HG02571 (cell line): ENCODE results near the gene IPO8.
A peak's percentile ranks its signal among the peaks of the same experiment; 100 is the strongest.

Experiments used
- ATAC-seq: cut with Tn5 transposase; IDR thresholded peaks from one replicate; pipeline ENCODE4 v1.9.1; 2021; ENCODE audit warnings: mild to moderate bottlenecking, moderate library complexity; ENCODE audit not compliant: unreplicated experiment

IPO8 gene

DNA sequence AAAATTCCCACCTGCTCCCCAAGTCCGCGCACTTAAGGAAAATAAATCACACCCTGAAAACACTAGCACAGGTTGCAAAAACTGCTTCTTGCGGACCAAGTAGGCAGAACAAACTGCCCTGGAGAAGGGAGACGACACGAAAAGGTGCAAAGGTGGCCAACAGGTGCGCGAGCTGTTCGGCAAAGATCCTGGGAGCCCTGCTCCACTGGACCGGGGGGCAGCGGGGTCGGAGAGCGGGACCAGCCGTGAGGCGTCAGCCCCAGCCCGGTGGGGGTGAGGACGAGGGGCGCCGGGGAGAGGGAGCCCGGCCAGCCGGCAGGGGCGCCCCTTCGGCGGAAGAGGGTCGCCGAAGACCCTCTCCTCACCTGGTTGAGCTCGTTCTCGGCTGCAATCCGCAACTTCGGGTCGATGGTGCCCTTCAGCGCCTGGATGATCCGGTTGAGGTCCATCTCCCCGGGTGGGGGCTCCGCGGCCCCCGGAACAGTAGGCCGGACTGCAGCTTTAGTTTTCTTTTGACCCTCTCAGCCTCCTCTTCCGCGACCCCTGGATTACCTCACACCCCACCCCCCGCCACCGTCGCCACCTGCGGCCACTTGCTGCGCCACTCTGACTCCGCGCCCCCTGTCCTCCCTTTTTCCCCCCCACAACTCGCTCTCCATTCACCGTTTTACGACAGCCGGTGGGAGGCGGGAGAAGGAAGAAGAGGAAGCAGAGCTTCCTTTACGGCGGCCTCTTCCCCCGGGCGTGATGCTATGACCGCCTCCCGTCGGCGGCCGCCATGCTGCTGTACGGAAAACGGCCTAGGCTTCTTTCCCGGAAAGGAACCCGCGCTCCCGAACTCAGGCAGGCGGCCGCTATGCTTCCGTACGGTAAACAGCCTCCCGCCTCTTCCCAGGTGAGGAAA, at the start of gene IPO8:
Gene IPO8, minus strand, starts transcription at position 671 of the 904 bp plus-strand sequence. Its CDS starts 222 bp downstream, at position 449.
- peak; percentile 85 for ATAC-seq

DNA sequence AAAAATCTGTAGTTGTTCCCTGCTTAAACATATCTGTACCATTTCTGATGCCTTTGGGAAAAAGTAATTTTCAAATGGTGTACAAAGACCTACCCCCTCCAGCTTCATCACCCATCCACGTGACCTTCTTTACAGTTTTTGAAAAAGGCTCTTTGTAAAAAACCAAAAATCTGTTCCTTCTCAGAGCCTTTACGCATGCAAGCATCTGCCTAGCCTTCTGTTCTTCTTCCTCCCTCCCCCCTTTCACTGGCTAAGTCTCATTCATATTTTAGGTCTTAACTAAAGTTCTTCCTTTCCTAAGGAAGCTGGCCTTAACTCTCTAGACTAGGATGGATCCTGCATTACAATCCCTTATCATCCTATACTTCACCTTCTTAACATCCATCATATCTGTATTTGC, 48.7 kb upstream of the IPO8 start:
- ATAC-seq = no peak

DNA sequence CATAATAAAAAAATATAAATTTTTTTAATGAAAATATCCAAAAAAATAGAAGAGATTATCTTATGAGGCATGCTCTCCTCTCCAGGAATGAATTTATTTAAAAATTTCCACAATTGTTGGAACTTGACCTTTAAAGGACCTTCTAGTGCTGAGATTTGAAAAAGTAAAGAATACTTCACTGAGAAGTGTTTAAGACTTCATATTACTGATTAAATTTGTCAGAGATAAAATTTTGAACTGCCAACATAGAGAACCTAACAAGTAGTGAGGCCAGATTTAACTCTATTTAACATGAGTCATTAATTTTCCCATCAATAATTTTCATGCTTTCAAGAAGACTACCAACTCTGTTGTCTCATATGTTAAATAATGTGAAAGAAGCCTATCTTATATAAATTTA, 44.6 kb upstream of the IPO8 start:
- ATAC-seq = no peak

DNA sequence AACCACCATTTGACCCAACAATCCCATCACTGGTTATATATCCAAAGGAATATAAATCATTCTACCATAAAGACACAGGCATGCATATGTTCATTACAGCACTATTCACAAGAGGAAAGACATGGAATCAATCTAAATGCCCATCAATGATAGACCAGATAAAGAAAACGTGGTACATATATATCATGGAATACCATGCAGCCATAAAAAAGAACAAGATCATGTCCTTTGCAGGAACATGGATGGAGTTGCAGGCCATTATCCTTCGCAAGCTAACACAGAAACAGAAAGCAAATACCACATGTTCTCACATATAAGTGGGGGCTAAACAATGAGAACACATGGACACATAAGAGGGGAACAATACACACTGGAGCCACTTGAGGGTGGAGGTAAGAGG, 43.4 kb upstream of the IPO8 start:
- no peak for ATAC-seq

DNA sequence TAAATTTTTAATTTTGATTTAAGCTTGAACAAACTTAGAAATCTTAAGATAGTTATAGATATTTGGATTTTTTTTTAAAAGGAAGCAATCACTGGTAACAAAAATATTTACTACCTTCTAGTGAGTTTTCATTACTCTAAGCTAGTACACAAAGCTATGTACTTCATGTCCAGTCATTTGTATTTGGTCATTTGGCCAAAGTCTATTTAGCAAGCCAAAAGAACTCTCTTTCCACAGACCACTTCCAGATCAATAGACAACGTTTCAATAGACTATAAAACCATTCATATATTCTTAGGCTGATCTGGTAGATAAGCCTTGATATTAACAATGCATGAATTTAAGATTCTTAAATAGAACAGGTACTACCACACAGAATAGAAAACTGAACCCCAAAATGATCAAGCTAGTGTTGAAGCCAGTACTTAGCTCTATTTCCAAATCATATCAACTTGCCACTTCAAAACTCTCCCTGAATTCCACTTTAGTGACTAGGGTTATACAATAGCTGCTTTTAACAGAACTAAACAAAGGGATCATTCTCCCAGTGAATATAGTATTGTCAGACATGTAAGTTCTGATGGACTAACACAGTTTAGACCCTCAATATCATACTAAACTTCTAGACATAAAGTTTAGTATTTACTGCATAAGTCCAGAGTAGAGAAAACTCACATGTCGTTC, 37.4 kb upstream of the IPO8 start:
- no peak for ATAC-seq

DNA sequence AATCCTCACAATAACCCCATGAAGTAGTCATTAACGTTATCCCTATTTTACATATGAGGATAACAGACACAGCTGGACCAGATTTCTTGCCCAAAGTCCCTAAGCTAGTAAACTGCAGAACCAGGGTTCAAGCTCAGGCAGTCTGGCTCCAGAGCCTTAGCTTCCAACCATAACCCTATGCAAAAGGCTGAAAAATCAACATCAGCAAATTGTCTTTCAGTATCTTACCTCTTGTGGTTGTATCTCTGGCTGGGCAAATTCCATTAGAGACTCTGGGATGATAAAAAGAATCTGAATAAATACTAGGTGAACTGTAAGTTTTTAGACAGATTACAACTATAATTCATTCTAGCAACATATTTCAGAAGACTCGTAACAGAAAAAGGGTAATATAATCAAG, 34.3 kb upstream of the IPO8 start:
- no peak for ATAC-seq

DNA sequence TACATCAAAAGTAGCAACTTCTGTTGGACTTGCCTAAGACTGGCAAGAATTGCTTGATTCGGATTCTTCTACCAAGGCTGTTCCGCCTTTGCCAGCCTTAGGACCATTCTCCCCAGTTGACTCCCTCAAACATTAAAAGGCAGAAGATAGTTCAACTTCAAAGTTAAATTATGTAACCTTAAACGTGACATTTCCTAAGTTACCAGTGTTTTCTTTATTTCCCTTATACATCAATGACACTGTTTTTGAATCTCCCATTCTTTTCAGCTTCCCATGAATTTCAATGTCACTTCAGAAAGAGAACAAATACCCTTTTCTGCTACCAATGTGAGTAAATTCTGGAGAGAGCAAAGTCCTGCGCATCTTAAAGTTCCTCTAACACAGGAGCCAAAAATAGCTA, 33.9 kb upstream of the IPO8 start:
- no peak for ATAC-seq

DNA sequence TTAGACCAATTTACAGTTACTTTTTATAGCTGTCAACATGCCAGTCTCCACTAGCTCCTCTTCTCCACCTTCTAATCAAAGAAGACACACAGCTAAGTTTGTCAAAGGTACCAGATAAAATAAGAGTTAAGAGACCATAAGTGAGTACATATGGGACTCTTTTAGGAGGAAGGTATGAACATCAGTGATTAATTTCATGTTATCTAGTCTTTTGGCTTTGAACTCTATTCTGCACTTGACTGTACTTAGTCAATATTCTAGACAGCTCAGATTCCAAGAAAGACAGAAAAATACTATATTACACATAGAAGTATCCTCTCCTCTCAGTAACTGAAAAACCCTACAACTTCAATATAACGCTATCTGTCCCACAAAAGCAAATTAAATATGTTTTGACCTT, 31.0 kb upstream of the IPO8 start:
- no peak for ATAC-seq

DNA sequence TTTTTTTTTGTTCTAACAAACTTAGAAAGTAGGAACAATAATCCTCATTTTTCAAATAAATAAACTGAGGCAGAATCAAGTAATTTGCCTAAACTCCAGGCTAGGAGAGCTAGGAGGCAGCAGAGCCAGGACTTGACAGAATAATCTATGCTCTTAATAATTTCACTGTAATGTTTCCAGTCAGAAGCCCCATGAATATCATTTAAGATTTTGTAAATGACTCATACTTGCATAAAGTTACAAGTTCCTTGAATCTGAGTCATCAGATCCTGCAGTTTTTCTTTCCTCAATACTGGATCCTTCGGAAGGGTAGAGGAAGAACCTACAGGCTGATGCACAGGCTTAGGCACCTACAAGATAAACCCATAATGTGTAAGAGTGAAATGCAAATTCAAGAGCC, 30.1 kb upstream of the IPO8 start:
- no peak for ATAC-seq

DNA sequence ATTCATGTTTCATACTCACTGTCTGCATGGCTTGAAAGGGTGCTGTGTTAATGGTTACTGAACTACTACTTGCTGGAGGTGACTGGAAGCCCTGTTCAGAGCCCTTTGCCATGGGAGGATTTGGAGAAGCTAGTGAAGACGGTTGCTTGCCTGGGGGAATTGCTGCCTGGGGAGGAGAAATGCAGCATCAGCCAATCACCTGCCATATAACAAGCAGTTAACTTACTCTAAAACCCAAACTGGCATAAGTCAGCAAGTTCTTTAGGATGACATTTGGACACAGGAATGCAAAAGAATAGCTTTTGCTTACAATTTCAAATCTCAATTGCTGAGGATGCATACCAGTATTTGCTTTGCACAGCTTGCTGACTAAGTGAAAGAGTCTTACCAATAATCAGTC, 23.4 kb upstream of the IPO8 start:
- no peak for ATAC-seq

DNA sequence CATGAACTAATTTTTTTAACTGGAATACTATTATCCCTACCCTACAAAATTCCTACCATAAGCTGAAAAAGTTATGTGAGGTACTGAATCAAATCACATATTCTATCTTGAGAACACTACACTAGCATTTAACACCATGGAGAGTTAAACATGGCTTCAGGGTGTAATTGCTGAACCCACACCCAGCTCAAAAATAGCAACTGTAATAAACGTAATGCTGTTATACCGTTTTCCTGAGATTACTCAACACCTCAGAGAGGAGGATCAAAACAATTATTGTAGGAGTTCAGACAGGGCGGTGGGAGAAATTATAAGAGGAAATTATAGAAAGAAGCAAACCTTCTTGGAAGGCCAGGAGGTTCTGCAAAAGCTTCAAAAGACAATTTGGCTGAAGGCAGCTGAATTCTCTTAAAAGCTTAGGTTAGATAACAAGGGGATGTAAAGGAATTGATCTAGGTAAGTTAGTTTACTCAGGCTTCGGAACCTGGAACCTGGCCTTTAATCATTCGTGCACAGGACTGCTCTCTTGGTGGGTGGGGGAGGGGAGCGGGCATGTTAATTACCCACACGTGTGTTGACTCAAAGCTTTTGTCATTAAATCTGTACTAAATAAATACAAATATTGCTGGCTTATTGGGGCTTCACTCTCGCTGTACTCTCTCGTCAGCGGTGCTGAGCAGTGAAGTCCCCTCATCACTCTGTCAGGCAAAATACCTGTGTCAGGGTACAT, 12.1 kb upstream of the IPO8 start:
- no peak for ATAC-seq

DNA sequence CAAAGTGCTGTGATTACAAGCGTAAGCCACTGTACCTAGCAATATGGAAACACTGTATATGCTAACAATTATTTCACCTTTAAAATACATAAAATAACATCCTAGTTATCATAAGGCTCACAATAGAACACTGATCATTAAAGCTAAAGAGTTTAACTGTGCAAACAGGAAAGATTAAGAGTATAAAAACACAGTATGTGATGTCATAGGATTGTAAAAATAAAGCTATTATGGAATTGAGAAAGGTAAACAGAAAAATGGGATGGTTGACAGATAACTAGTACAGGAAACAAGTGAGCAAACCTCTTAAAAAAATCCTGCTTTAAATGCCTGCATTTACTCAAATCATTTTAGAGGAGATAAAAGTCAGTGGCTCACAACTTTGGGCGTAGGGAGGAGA, 10.8 kb upstream of the IPO8 start:
- no peak for ATAC-seq

DNA sequence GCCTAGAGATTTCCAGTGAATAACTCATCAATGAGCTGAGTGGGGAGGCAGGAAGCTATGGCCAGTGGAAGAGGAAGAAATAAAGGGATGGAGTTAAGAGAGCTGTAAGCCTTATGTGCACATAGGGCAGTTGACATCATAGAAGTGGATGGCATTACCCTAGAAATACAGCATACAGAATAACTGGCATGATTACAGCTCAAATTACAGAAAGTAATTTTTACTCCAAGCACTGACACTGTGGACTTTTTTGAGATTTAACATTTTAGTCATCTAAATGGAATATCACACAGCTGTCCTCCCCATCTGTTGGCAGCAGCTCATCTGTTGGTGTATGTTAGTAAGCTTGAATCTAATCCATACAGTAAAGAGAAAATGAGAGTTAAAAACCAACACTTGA, 5.4 kb upstream of the IPO8 start:
- no peak for ATAC-seq

DNA sequence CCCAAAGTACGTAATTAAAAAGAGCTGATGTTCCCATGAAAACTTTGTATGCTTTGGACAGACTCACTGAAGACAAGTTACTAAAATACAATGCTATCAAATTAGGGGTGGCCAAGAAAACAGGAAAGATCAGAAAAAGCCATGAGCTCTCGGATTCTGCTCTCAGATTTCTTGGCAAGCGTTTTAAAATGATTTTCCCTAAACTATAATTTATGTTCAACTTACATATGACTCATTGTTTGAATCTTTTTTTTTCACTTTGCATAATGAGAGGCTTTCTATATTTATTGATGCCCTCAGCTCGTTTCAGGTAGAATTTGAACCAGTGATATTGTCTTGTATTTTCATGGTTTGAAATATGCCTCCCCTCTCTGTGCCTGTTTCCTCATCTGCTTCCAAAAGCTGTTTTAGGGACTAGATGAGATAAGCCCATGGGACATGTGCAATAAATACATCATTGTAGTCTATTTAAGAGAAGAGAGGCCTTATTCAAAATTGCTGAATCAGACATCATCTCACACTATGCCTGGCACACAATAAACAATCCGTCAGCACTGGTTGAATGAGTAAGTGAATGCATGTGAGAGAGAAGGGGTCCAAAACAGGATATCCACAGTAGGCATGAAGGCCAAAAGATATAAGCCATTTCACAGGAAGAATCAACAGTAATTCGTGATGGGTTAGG, 4.7 kb upstream of the IPO8 start:
- ATAC-seq = no peak

DNA sequence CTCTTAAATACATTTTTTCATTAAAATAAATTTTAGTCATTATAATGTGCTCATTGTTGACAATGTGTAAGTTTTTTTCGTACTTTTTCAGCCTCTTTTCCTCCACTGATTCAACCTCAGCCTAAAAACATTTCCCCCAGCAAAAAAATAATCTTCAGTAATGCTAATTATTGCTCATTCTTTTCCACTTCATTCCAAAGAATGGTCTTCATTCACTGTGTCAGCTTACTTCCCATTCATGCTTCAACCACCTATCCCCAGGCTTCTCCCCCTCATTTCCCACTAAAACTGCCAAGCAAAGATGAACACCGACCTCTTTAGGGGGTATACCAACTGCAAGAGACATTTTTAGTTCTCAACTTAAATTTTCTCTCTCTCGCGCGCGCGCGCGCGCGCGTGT, 2.7 kb upstream of the IPO8 start:
- no peak for ATAC-seq

DNA sequence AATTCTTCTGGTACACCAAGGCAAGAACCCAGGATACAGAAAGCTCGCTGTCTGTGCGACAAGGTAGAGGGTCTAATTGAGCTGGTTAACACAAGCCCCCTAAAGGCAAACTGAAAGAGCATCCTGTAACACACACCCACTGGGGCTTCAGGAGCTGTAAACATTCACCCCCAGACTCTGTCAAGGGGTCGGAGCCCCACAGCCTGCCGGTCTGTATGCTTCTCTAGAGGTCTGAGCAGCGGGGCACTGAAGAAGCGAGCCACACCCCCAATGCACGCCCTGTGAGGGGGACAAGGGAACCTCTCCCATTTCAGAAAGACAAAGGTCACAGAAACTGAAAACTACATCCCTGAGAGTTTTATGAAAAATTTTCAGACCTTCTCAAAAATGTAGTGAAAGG, 1.3 kb upstream of the IPO8 start:
- no peak for ATAC-seq

DNA sequence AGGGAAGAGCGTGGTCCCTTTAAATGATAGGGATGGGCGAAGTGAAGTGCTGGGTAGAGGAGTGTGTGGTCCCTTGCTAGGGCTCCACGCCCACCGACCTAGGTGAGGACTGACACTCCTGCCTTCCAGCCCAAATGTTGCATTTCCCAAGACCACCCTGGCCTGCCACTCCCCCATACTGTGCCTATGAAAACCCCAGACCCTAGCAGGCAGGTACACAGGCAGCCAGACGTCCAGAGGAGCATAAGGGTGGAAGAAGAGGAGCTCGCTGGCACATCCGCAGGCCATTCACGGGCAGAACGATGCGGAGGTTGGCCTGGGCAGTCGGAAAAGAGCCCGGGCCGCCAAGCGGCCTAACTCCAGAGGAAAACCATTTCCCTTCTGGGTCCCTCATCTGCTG, 817 bp upstream of the IPO8 start:
- no peak for ATAC-seq

DNA sequence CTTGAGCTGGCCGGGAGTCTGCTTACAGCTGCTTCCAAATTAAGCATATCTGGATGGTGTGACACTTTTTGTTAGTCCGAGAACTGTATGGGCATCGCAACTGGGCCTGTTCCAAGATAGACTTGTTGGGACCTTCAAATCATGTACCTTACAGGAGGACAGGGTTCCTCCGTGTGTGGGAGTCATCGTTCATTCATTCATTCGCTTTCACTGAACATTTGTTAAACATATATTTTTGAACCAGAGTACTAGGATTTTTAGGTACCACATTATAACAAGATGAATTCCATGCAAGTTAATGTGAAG, 387 bp upstream of the IPO8 start:
- ATAC-seq = peak; percentile 26

DNA sequence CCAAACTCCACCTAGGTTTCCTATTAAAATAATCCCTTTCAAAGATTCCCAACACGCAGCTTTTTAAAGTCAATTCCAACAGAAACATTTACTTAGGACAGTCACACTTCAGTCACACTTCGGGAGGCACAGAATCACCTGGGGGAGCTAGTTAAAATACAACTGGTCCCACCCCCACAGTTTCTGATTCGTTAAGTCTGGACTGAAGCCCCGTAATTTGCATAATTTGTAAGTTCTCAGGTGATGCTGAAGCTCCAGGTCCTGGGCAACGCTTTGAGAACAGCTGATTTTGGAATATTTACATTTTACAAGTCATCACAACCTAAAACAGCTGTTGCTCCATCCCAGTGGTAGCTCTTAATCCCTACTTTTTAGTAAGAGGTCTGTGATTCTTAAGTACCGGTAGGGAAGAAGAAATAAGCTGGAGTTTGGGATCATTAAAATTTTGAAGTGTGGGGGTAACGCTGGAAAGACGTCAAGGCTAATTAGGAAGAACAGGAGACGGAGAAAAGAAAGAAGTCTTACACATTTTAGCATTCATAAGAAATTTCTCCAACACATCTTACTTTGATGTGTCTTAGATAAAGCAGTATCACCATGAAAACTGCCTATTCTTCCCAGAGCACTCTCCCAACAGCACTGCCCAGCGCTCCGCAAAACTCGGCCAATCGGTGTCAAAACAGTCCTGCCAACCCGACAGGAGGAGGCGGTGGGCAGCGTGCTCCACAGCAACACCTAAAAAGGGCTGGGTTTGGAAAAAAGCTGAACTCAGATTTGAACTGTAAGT, 1.1 kb downstream of the IPO8 start:
- ATAC-seq = peak; percentile 37

DNA sequence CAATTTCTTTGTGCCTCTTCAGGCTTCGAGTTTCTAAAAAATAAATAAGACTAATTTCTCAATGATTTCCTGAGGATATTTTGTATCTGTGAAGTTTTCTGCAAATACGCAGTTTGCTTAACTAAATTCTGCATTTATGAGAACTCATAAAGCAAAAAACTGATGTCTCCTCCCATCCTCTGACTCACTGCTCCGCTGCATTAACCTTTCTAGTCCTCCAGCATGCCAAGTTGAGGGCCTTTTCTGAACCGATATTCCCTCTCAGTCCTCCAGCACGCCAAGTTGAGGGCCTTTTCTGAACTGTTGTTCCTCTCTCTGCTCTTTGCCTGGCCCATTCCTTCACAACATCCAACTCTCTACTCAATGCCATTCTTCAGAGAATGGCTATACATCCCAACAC, 3.2 kb downstream of the IPO8 start:
- no peak for ATAC-seq
